H1 (cell line): ENCODE data around the gene MEF2C. TPM values are rescaled to one million over a fixed set of nuclear protein-coding genes. Genes with fewer than 3 reads are reported as not detected.

Experiments
- CTCF ChIA-PET: fragments of 300-600 bp; sonication (Branson Sonifier 250); formaldehyde crosslinking; loops from one replicate; lab custom pipeline; 2021; ENCODE audit not compliant: partially characterized antibody; lab: Charles Lee
- POLR2A ChIA-PET: fragments of 300-600 bp; sonication (Branson Sonifier 250); formaldehyde crosslinking; loops from one replicate; lab custom pipeline; 2021; ENCODE audit warnings: inconsistent platforms; ENCODE audit not compliant: partially characterized antibody; lab: Charles Lee
- DNase-seq, 2 experiments: peaks; one replicate each; pipeline versions ENCODE4 v3.0.0 to v3.0.0-alpha.2; 2010 to 2022; ENCODE audit warnings: low spot score in 2 of 2, low read depth in 1 of 2, mixed read lengths in 1 of 2
- FAIRE-seq: peaks from 2 replicates; lab custom pipeline; 2011; peaks lifted over from hg19 to GRCh38; lab: Jason Lieb, UNC
- H2AFZ ChIP-seq: 2 replicates; pipeline ENCODE4 v1.8.1; 2012; ENCODE audit warnings: low read length, inconsistent platforms
- H2AK5ac ChIP-seq: 2 replicates; pipeline ENCODE4 v1.6.1; 2013; ENCODE audit warnings: low read depth, low read length
- H2BK120ac ChIP-seq: replicated peaks from 2 replicates; pipeline ENCODE3; 2013; ENCODE audit warnings: low read depth, low read length, inconsistent platforms
- H2BK12ac ChIP-seq: 2 replicates; pipeline ENCODE4 v1.6.1; 2013; ENCODE audit warnings: low read depth, low read length
- H2BK15ac ChIP-seq: 2 replicates; pipeline ENCODE4 v1.6.1; 2013; ENCODE audit warnings: low read length
- H2BK20ac ChIP-seq: 2 replicates; pipeline ENCODE4 v1.6.1; 2013; ENCODE audit warnings: low read length
- H2BK5ac ChIP-seq: 2 replicates; pipeline ENCODE4 v1.6.1; 2013; ENCODE audit warnings: low read depth, low read length
- H3K14ac ChIP-seq: 2 replicates; pipeline ENCODE4 v1.6.1; 2013; ENCODE audit warnings: inconsistent platforms; ENCODE audit not compliant: insufficient read length
- H3K18ac ChIP-seq: 2 replicates; pipeline ENCODE4 v1.6.1; 2013; ENCODE audit warnings: low read length; ENCODE audit errors: extremely low read depth
- H3K23ac ChIP-seq: 2 replicates; pipeline ENCODE4 v1.6.1; 2013; ENCODE audit warnings: inconsistent platforms; ENCODE audit not compliant: insufficient read length
- H3K23me2 ChIP-seq: 2 replicates; pipeline ENCODE4 v1.6.1; 2013; ENCODE audit warnings: low read depth, low read length
- H3K27ac ChIP-seq: 2 replicates; pipeline ENCODE4 v1.6.1; 2011; ENCODE audit warnings: low read depth, low read length, inconsistent platforms
- H3K27me3 ChIP-seq, 4 experiments: replicated peaks in 1 of 4; 1 replicate in 1 of 4; 2 replicates in 3 of 4; pipeline versions ENCODE4 v1.6.1 to v1.8.1; 2011 to 2013; ENCODE audit warnings: low read length in 3 of 4, mild to moderate bottlenecking in 3 of 4, inconsistent platforms in 2 of 4, mixed read lengths in 2 of 4, moderate library complexity in 1 of 4; ENCODE audit not compliant: control insufficient read depth in 3 of 4, insufficient read depth in 3 of 4; ENCODE audit errors: extremely low read depth in 1 of 4
- H3K36me3 ChIP-seq, 4 experiments: 2 replicates each; pipeline versions ENCODE4 v1.6.1 to v1.8.1; 2011 to 2013; ENCODE audit warnings: mild to moderate bottlenecking in 4 of 4, low read length in 3 of 4, moderate library complexity in 2 of 4, control low read depth in 1 of 4, inconsistent platforms in 1 of 4; ENCODE audit not compliant: insufficient read depth in 4 of 4, control insufficient read depth in 2 of 4
- H3K4ac ChIP-seq: replicated peaks from 2 replicates; pipeline ENCODE3; 2013; ENCODE audit warnings: low read length, low read depth, mixed read lengths, inconsistent platforms; ENCODE audit not compliant: insufficient read length
- H3K4me1 ChIP-seq, 4 experiments: replicated peaks in 1 of 4; 1 replicate in 1 of 4; 2 replicates in 3 of 4; pipeline versions ENCODE4 v1.6.1 to v1.8.1; 2011 to 2013; ENCODE audit warnings: low read length in 3 of 4, inconsistent platforms in 2 of 4, mixed read lengths in 1 of 4; ENCODE audit not compliant: insufficient read depth in 4 of 4, control insufficient read depth in 3 of 4
- H3K4me2 ChIP-seq, 2 experiments: 2 replicates each; pipeline versions ENCODE4 v1.6.1 to v1.8.1; 2011 to 2013; ENCODE audit warnings: low read depth in 2 of 2, low read length in 2 of 2, control low read depth in 1 of 2, inconsistent platforms in 1 of 2, mild to moderate bottlenecking in 1 of 2; ENCODE audit not compliant: insufficient read depth in 1 of 2
- H3K4me3 ChIP-seq, 4 experiments: fragments of 200-600, 300-600 bp in 1 of 4; sonication (generic), shearing (Covaris generic), sonication (Bioruptor Twin) in 1 of 4; 2 replicates each; pipeline versions ENCODE4 v1.5.1 to v1.8.1; 2011 to 2016; ENCODE audit warnings: low read length in 4 of 4, low read depth in 3 of 4, control low read depth in 2 of 4, inconsistent platforms in 2 of 4, mild to moderate bottlenecking in 2 of 4, mixed read lengths in 1 of 4, moderate library complexity in 1 of 4; ENCODE audit not compliant: insufficient read depth in 2 of 4; ENCODE audit errors: extremely low read depth in 1 of 4
- H3K56ac ChIP-seq: replicated peaks from 2 replicates; pipeline ENCODE3; 2013; ENCODE audit warnings: low read depth, mild to moderate bottlenecking, mixed read lengths, low read length, inconsistent platforms; ENCODE audit not compliant: insufficient read length
- H3K79me1 ChIP-seq: 2 replicates; pipeline ENCODE4 v1.6.1; 2013; ENCODE audit warnings: low read depth, low read length, control low read depth
- H3K79me2 ChIP-seq, 2 experiments: 2 replicates each; pipeline versions ENCODE4 v1.6.1 to v1.8.1; 2012 to 2013; ENCODE audit warnings: low read length in 2 of 2, mild to moderate bottlenecking in 2 of 2, inconsistent platforms in 1 of 2; ENCODE audit not compliant: insufficient read depth in 2 of 2, control insufficient read depth in 1 of 2
- H3K9ac ChIP-seq, 4 experiments: replicated peaks in 1 of 4; 1 replicate in 1 of 4; 2 replicates in 3 of 4; pipeline versions ENCODE4 v1.6.1 to v1.8.1; 2011 to 2013; ENCODE audit warnings: low read depth in 3 of 4, low read length in 3 of 4, control low read depth in 2 of 4, mild to moderate bottlenecking in 2 of 4, moderate library complexity in 2 of 4, inconsistent platforms in 1 of 4; ENCODE audit errors: extremely low read depth in 1 of 4
- H3K9me3 ChIP-seq, 2 experiments: 2 replicates each; pipeline versions ENCODE4 v1.6.1 to v1.8.1; 2012 to 2013; ENCODE audit warnings: mild to moderate bottlenecking in 2 of 2, moderate library complexity in 2 of 2, control low read depth in 1 of 2, inconsistent platforms in 1 of 2, low read depth in 1 of 2, low read length in 1 of 2, mixed read lengths in 1 of 2; ENCODE audit not compliant: insufficient read depth in 2 of 2
- H4K20me1 ChIP-seq, 2 experiments: replicated peaks in 1 of 2; 2 replicates each; pipeline versions ENCODE3 to v1.8.1; 2011 to 2013; ENCODE audit warnings: inconsistent platforms in 2 of 2, low read length in 2 of 2, mild to moderate bottlenecking in 1 of 2; ENCODE audit not compliant: insufficient read depth in 2 of 2, control insufficient read depth in 1 of 2
- H4K5ac ChIP-seq: 2 replicates; pipeline ENCODE4 v1.6.1; 2013; ENCODE audit warnings: low read length, low read depth, mixed read lengths, inconsistent platforms; ENCODE audit not compliant: insufficient read length
- H4K8ac ChIP-seq: 2 replicates; pipeline ENCODE4 v1.8.0; 2013; ENCODE audit warnings: mild to moderate bottlenecking, moderate library complexity, low read length, inconsistent platforms; ENCODE audit not compliant: insufficient read depth; ENCODE audit errors: extremely low read depth
- H4K91ac ChIP-seq: replicated peaks from 2 replicates; pipeline ENCODE3; 2013; ENCODE audit warnings: low read length, mixed read lengths, inconsistent platforms; ENCODE audit not compliant: insufficient read length
- BCL11A ChIP-seq, 2 experiments: IDR thresholded peaks; one replicate each; pipeline ENCODE4 v1.6.1; 2011; ENCODE audit warnings: low read depth in 2 of 2, low read length in 2 of 2, mild to moderate bottlenecking in 2 of 2
- HDAC6 ChIP-seq: IDR thresholded peaks from one replicate; pipeline ENCODE4 v1.7.1; 2012; ENCODE audit warnings: low read depth, mild to moderate bottlenecking, inconsistent platforms, low read length, moderate library complexity
- KDM1A ChIP-seq: fragments of 200-600, 300-600 bp; sonication (generic); IDR thresholded peaks from 2 replicates; pipeline ENCODE4 v1.7.1; 2016; ENCODE audit warnings: mild to moderate bottlenecking, low read length, borderline replicate concordance
- PHF8 ChIP-seq: fragments of 200-600 bp; sonication (generic); conservative IDR thresholded peaks from 2 replicates; pipeline ENCODE4 v1.7.1; 2012; ENCODE audit warnings: low read depth, mild to moderate bottlenecking, inconsistent platforms, low read length, moderate library complexity
- RFX5 ChIP-seq: IDR thresholded peaks from 2 replicates; pipeline ENCODE4 v1.6.1; 2011; ENCODE audit warnings: low read depth, low read length, improper control_type of control experiment, borderline replicate concordance
- RNF2 ChIP-seq: fragments of 200-900, 300-1000 bp; sonication (generic); IDR thresholded peaks from 2 replicates; pipeline ENCODE4 v1.7.1; 2016; ENCODE audit warnings: borderline replicate concordance, low read depth, mild to moderate bottlenecking, antibody characterized with exemption, low read length; ENCODE audit not compliant: poor library complexity, severe bottlenecking; ENCODE audit errors: missing control alignments
- SIN3A ChIP-seq, 2 experiments: IDR thresholded peaks in 1 of 2; conservative IDR thresholded peaks in 1 of 2; 2 replicates each; pipeline ENCODE4 v1.6.1; 2011 to 2012; ENCODE audit warnings: low read length in 2 of 2, improper control_type of control experiment in 1 of 2, low read depth in 1 of 2, mild to moderate bottlenecking in 1 of 2
- whole genome bisulfite sequencing, 2 experiments: shearing (Covaris generic) in 1 of 2; methylation state at CpG; one replicate each; pipeline versions ENCODE4 v1.1.6 to v1.1.7; 2013 to 2015; ENCODE audit warnings: low lambda C conversion rate in 2 of 2, mixed read lengths in 2 of 2, inconsistent platforms in 1 of 2, low coverage in 1 of 2, missing lambda C conversion rate in 1 of 2; ENCODE audit not compliant: insufficient replicate concordance in 2 of 2, insufficient coverage in 1 of 2, insufficient read length in 1 of 2; ENCODE audit errors: extremely low coverage in 1 of 2, missing lambda C conversion rate in 1 of 2; 5-methylcytosine and 5-hydroxymethylcytosine counted together
- polyA plus RNA-seq, 7 experiments: library from polyadenylated mRNA; depleted of rRNA in 3 of 7; stranded (reverse) in 5 of 7; unstranded in 2 of 7; fragments of >200 nt in 5 of 7; fragments of 200-250 nt in 2 of 7; gene quantifications; 1 replicate in 5 of 7; 2 replicates in 1 of 7; 4 replicates in 1 of 7; pipeline versions ENCODE4 v1.2.1 to v1.2.3, GENCODE V29; 2011 to 2013; ENCODE audit warnings: missing spikeins in 2 of 7, mixed read lengths in 2 of 7
- total RNA-seq: library from RNA; stranded (reverse); fragmentation: NEBNext Ultra II Directional; extraction: Animal tissue kit (Norgen Biotek cat#: 25700); gene quantifications from 2 replicates; pipeline ENCODE4 v1.2.1, GENCODE V29; 2021
- TF ChIP-seq, protein P1 (sequence below): IDR thresholded peaks from 2 replicates; pipeline ENCODE4 v1.6.1; 2011; ENCODE audit warnings: low read depth, mild to moderate bottlenecking, low read length; ENCODE audit not compliant: insufficient read depth

Gene MEF2C
- total and polyA plus RNA-seq, 2 of the 8 experiments (the other 6 are each of a cell fraction or from before 2014, with no cell fraction given): 0.59 to 0.99 TPM

DNA sequence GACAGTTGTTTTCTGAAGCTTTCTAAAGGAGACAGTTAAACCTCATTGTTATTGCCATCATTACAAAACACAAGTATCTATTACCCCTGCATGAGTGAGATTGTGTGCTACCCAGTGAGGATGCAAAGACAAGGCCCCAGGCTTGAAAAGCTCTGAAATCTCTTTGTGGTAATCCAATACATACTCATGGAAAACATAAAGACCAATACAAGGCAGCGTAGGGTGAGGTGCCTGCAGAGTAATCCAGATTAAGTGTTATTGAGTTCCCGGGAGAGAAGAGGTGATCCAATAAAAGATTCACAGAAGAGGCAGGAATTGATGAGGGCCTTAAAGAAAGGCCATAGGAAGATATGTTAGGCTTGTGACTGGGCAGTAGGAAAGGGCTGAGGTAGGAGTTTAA lies 150.1 kb downstream of the MEF2C start:
- Histone ChIP-seq H3K4ac (no peak overlapping the region), H3K9ac (no peak overlapping the region), H3K4me1 (peaks cover 0 to 4% (median 0%) of the 10 kb centered on the region in 4 experiments; a peak in 1 of 7 replicates), H3K27me3 (peaks cover 0 to 1% (median 0%) of the 10 kb centered on the region in 4 experiments; a peak in 1 of 7 replicates), H4K91ac (no peak overlapping the region), H4K20me1 (no peaks in the 10 kb centered on the region), H3K79me1 (no peaks in the 10 kb centered on the region), H2BK20ac (no peak overlapping the region), H3K23ac (no peak overlapping the region), H3K23me2 (no peaks in the 10 kb centered on the region), H3K36me3 (no peaks in the 10 kb centered on the region), H3K56ac (no peak overlapping the region), H3K18ac (no peak overlapping the region), H2BK15ac (no peak overlapping the region), H3K4me2 (no peak overlapping the region), H2BK120ac (no peak overlapping the region), H2AFZ (no peak overlapping the region), H4K5ac (no peak overlapping the region), H2AK5ac (no peak overlapping the region), H2BK12ac (no peak overlapping the region), H3K9me3 (no peaks in the 10 kb centered on the region), H4K8ac (no peak overlapping the region), H3K79me2 (no peaks in the 10 kb centered on the region), H3K4me3 (no peak overlapping the region), H2BK5ac (no peak overlapping the region), H3K14ac (no peak overlapping the region), H3K27ac (no peak overlapping the region)
- ChIA-PET POLR2A (no interaction called here), CTCF (interaction anchor here (1.1 to 1.6 kb wide), 2 partner anchors 29 to 30 kb away, joined by 3 read pairs; no protein-coding TSS in a partner anchor)
- DNase-seq (no peak), FAIRE-seq (no peak)
- WGBS, 2 experiments: 94% methylated on average over 2 of the region's 2 CpGs; no CpG with 5 or more reads in 1 of the 2 experiments
- TF ChIP-seq KDM1A (no peak), SIN3A (conservative IDR thresholded peaks at IDR 0.05 in 1 of 2, IDR thresholded peaks at IDR 0.05 in 1 of 2; ENCODE audit: low read depth in 1 of 2, low read length in 2 of 2) (no peak), RNF2 (no peak), BCL11A (IDR thresholded peaks at IDR 0.05; ENCODE audit: low read depth in 2 of 2, low read length in 2 of 2) (no peak), PHF8 (no peak), RFX5 (no peak), HDAC6 (no peak)
- TF ChIP-seq, protein P1, sequence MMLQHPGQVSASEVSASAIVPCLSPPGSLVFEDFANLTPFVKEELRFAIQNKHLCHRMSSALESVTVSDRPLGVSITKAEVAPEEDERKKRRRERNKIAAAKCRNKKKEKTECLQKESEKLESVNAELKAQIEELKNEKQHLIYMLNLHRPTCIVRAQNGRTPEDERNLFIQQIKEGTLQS: no peak
